Right lobe of liver (tissue), 6 donors: Measurements from ENCODE around the gene SCN11A. TPM values are rescaled to one million over a fixed set of nuclear protein-coding genes. Genes with fewer than 3 reads are reported as not detected.

Experiments used
- ATAC-seq, 4 donors: fragments of 200-7000 bp; cut with Tn5 transposase; one replicate each; pipeline ENCODE4 v1.9.1; 2020; ENCODE audit warnings: mild to moderate bottlenecking in 4 of 4, moderate library complexity in 4 of 4
- DNase-seq, 3 donors: peaks; one replicate each; pipeline ENCODE4 v3.0.0-alpha.2; 2020
- H3K27ac ChIP-seq, 3 donors: fragments of 200-600 bp; one replicate each; pipeline ENCODE4 v1.8.0; 2022
- H3K27me3 ChIP-seq, 2 donors: fragments of 200-600 bp; one replicate each; pipeline ENCODE4 v1.8.0; 2022
- H3K36me3 ChIP-seq, 4 donors: fragments of 200-600 bp; sonication (generic) in 1 of 4; one replicate each; pipeline versions ENCODE4 v1.5.1 to v1.8.0; 2017 to 2022; ENCODE audit warnings: control low read depth in 1 of 4
- H3K4me1 ChIP-seq, 4 donors: fragments of 200-600 bp; sonication (generic) in 1 of 4; one replicate each; pipeline versions ENCODE4 v1.5.1 to v1.8.0; 2017 to 2022; ENCODE audit warnings: control low read depth in 1 of 4
- H3K4me3 ChIP-seq, 3 donors: fragments of 200-600 bp; one replicate each; pipeline ENCODE4 v1.8.0; 2022
- H3K9me3 ChIP-seq, 4 donors: fragments of 200-600 bp; sonication (generic) in 1 of 4; one replicate each; pipeline versions ENCODE4 v1.5.1 to v1.8.0; 2017 to 2022; ENCODE audit warnings: control low read depth in 1 of 4
- CTCF ChIP-seq, 4 donors: fragments of 200-600 bp in 3 of 4; fragments of 450-650 bp in 1 of 4; IDR thresholded peaks; one replicate each; pipeline versions ENCODE4 v1.5.1 to v1.8.0; 2016 to 2022; ENCODE audit warnings: antibody characterized with exemption in 4 of 4, mild to moderate bottlenecking in 2 of 4
- POLR2A ChIP-seq: fragments of 450-650 bp; IDR thresholded peaks from one replicate; pipeline ENCODE4 v1.6.1; 2017; ENCODE audit warnings: antibody characterized with exemption, mild to moderate bottlenecking
- WGBS: methylation state at CpG from one replicate; pipeline ENCODE4 v1.1.6; 2018; ENCODE audit warnings: low coverage, low lambda C conversion rate; ENCODE audit not compliant: insufficient coverage; ENCODE audit errors: missing lambda C conversion rate; 5-methylcytosine and 5-hydroxymethylcytosine counted together
- intact Hi-C, 2 donors: fragments of 100-400 bp; cut with DNase I; formaldehyde crosslinking; loops; one replicate each; pipeline versions ENCODE4 v1.11.2 to v1.14.1; 2022
- total RNA-seq, 6 experiments: library from RNA; depleted of rRNA in 2 of 6; stranded (reverse); fragments of >200 nt in 2 of 6; fragmentation: NEBNext Ultra II Directional in 3 of 6; extraction: Animal tissue kit (Norgen Biotek cat#: 25700) in 3 of 6; gene quantifications; one replicate each; pipeline versions ENCODE4 v1.1.0 to v1.2.4, GENCODE V29; 2016 to 2023
- donor health status: DM: no; HTN: yes; CAD: no.
- donor health status: DM: no; HTN: no; CAD: no.
- donor health status: DM: no; HTN: no; CAD: no.
- donor health status: DM: no; HTN: yes; CAD: no.
- donor health status: DM: no; HTN: yes; CAD: no.

Gene SCN11A
- total RNA-seq, 6 experiments from 2014 or later, result 0.12 to 0.31 (median 0.16) TPM; not detected in 1

- Histone ChIP-seq H3K27me3 (no peaks in the 10 kb centered on the region), H3K4me3 (no peak overlapping the region), H3K36me3 (peaks cover 0 to 46% (median 16%) of the 10 kb centered on the region in 4 donors), H3K4me1 (peaks cover 0 to 3% (median 0%) of the 10 kb centered on the region in 4 donors), H3K27ac (no peak overlapping the region), H3K9me3 (no peaks in the 10 kb centered on the region)
- TF ChIP-seq CTCF (IDR thresholded peaks at IDR 0.05) (no peak), POLR2A (no peak)
- no peak for ATAC-seq
- WGBS, result no CpG with 5 or more reads among the region's 1 CpG
- intact Hi-C loops, result no loop called here
- no peak for DNase-seq
Observed at GRCh38 chr3:39099242-39099641, 47.5 kb upstream of the SCN11A start.

- TF ChIP-seq POLR2A (no peak), CTCF (IDR thresholded peaks at IDR 0.05) (no peak)
- intact Hi-C loops, result no loop called here
- Histone ChIP-seq H3K27me3 (no peaks in the 10 kb centered on the region), H3K4me1 (no peaks in the 10 kb centered on the region), H3K36me3 (peaks cover 0 to 53% (median 19%) of the 10 kb centered on the region in 4 donors), H3K9me3 (no peaks in the 10 kb centered on the region), H3K4me3 (no peak overlapping the region), H3K27ac (no peak overlapping the region)
- DNase-seq (no peak), ATAC-seq (no peak)
- WGBS, result no CpG with 5 or more reads among the region's 8 CpGs
Observed at GRCh38 chr3:39098473-39099000, 46.8 kb upstream of the SCN11A start.

GRCh38 chr3:39097716-39098472 lies 46.1 kb upstream of the SCN11A start:
- no peaks in the 10 kb centered on the region for H3K4me1 ChIP-seq
- no peaks in the 10 kb centered on the region for H3K9me3 ChIP-seq
- H3K27ac ChIP-seq, result no peak overlapping the region
- intact Hi-C loops, result no loop called here
- ATAC-seq (no peak), DNase-seq (no peak)
- peaks cover 0 to 54% (median 21%) of the 10 kb centered on the region in 4 donors for H3K36me3 ChIP-seq
- TF ChIP-seq CTCF (IDR thresholded peaks at IDR 0.05) (no peak), POLR2A (no peak)
- no peaks in the 10 kb centered on the region for H3K27me3 ChIP-seq
- WGBS, result no CpG with 5 or more reads among the region's 8 CpGs
- H3K4me3 ChIP-seq, result no peak overlapping the region

GRCh38 chr3:39096775-39097174 lies 45.0 kb upstream of the SCN11A start:
- 8% methylated on average over 2 of the region's 3 CpGs for WGBS
- Histone ChIP-seq H3K27me3 (no peaks in the 10 kb centered on the region), H3K27ac (no peak overlapping the region), H3K4me3 (no peak overlapping the region), H3K36me3 (peaks cover 0 to 57% (median 24%) of the 10 kb centered on the region in 4 donors), H3K4me1 (no peaks in the 10 kb centered on the region), H3K9me3 (no peaks in the 10 kb centered on the region)
- ATAC-seq (peak; percentile 25 to 58 (median 52)), DNase-seq (no peak)
- intact Hi-C loops, result no loop called here
- TF ChIP-seq CTCF (IDR thresholded peaks at IDR 0.05) (no peak), POLR2A (no peak)
